ENCODE data around the gene NLN.

The NLN gene

GRCh38 chr5:65825408-65826328 is 103.7 kb downstream of the NLN start:
- TF ChIP-seq CTCF (conservative IDR thresholded peaks at IDR 0.05) (no peak), ZFX (IDR thresholded peaks at IDR 0.05) (no peak)
- no peak overlapping the region for H3K27ac ChIP-seq

GRCh38 chr5:65828022-65828896 is 106.3 kb downstream of the NLN start:
- no peak for TF ChIP-seq ZFX (IDR thresholded peaks at IDR 0.05)
- TF ChIP-seq CTCF (conservative IDR thresholded peaks at IDR 0.05), result no peak
- H3K27ac ChIP-seq, result no peak overlapping the region

- no peak for TF ChIP-seq ZFX (IDR thresholded peaks at IDR 0.05)
- no peak for TF ChIP-seq CTCF (conservative IDR thresholded peaks at IDR 0.05)
- H3K27ac ChIP-seq, result no peak overlapping the region
Observed at GRCh38 chr5:65830856-65831255, 108.9 kb downstream of the NLN start.

- TF ChIP-seq CTCF (conservative IDR thresholded peaks at IDR 0.05), result no peak
- no peak for TF ChIP-seq ZFX (IDR thresholded peaks at IDR 0.05)
- no peak overlapping the region for H3K27ac ChIP-seq
Observed at GRCh38 chr5:65831276-65831675, 109.3 kb downstream of the NLN start.

- no peak overlapping the region for H3K27ac ChIP-seq
- no peak for TF ChIP-seq ZFX (IDR thresholded peaks at IDR 0.05)
- TF ChIP-seq CTCF (conservative IDR thresholded peaks at IDR 0.05), result no peak
Observed at GRCh38 chr5:65832152-65832551, 110.1 kb downstream of the NLN start.

- TF ChIP-seq CTCF (conservative IDR thresholded peaks at IDR 0.05) (no peak), ZFX (IDR thresholded peaks at IDR 0.05) (no peak)
Observed at GRCh38 chr5:65832603-65833228, 110.7 kb downstream of the NLN start.

More at GRCh38 chr5:65832603-65833228, 110.7 kb downstream of the NLN start:
- no peak overlapping the region for H3K27ac ChIP-seq
